ENCODE measurements around the gene C5orf58. TPM values are rescaled to one million over a fixed set of nuclear protein-coding genes. Genes with fewer than 3 reads are reported as not detected.

Gene C5orf58
- total RNA-seq, 1 donor from 2014 or later: not detected

DNA sequence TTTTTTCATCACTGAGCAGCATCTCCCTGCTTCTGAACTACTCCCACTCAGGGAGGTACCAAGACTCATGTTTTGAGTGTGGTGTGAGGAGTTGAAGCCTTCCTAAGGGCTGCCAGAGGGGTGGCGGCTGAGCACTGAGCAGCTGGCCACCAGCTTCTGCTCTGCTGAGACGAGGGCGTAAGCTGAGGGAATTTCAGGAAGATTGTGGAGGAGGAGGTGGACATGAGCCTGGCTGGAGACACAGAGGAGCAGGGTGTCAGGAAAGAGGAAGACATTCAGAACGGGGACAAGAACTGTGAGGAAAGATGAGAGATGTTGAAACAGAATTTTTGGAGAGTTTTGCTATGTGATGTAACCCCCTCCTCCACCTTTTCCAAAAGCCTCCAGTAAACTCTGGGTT is 57.0 kb downstream of the C5orf58 start:
- H3K4me1 Mint-ChIP-seq (ENCODE audit: low read depth, unreplicated experiment): no peaks in the 10 kb centered on the region
- H3K27me3 Mint-ChIP-seq (ENCODE audit: low read depth, unreplicated experiment): peaks cover 16% of the 10 kb centered on the region
- H3K27me3 ChIP-seq (ENCODE audit: insufficient read depth, low read length): peaks cover 2% of the 10 kb centered on the region
- no peak for FAIRE-seq
- peaks cover 24% of the 10 kb centered on the region for H3K9me3 Mint-ChIP-seq (ENCODE audit: unreplicated experiment)
- no peak overlapping the region for H3K4me3 ChIP-seq (ENCODE audit: insufficient read depth, low read depth, low read length)
- no peak overlapping the region for H3K4me2 ChIP-seq (ENCODE audit: low read length)
- H3K79me2 ChIP-seq (ENCODE audit: insufficient read depth, low read length): no peaks in the 10 kb centered on the region
- no peak for DNase-seq (ENCODE audit: low read depth)
- H4K20me1 ChIP-seq (ENCODE audit: insufficient read depth, low read length): no peaks in the 10 kb centered on the region
- no peaks in the 10 kb centered on the region for H3K4me1 ChIP-seq (ENCODE audit: insufficient read depth, low read length)
- H3K4me3 Mint-ChIP-seq (ENCODE audit: unreplicated experiment): no peak overlapping the region
- no peaks in the 10 kb centered on the region for H3K9me3 ChIP-seq (ENCODE audit: insufficient read depth, low read depth, low read length)
- TF ChIP-seq, protein P1, sequence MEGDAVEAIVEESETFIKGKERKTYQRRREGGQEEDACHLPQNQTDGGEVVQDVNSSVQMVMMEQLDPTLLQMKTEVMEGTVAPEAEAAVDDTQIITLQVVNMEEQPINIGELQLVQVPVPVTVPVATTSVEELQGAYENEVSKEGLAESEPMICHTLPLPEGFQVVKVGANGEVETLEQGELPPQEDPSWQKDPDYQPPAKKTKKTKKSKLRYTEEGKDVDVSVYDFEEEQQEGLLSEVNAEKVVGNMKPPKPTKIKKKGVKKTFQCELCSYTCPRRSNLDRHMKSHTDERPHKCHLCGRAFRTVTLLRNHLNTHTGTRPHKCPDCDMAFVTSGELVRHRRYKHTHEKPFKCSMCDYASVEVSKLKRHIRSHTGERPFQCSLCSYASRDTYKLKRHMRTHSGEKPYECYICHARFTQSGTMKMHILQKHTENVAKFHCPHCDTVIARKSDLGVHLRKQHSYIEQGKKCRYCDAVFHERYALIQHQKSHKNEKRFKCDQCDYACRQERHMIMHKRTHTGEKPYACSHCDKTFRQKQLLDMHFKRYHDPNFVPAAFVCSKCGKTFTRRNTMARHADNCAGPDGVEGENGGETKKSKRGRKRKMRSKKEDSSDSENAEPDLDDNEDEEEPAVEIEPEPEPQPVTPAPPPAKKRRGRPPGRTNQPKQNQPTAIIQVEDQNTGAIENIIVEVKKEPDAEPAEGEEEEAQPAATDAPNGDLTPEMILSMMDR (IDR thresholded peaks at IDR 0.05; ENCODE audit: insufficient read depth, low read depth, low read length): no peak
- TF ChIP-seq EZH2 (IDR thresholded peaks at IDR 0.05; ENCODE audit: insufficient read depth, low read length): no peak
- no peaks in the 10 kb centered on the region for H3K36me3 ChIP-seq (ENCODE audit: insufficient read depth, low read length)
- H3K27ac ChIP-seq (ENCODE audit: low read depth, low read length): no peak overlapping the region
- H2AFZ ChIP-seq (ENCODE audit: low read depth, low read length): no peak overlapping the region
- H3K27ac Mint-ChIP-seq (ENCODE audit: unreplicated experiment): no peak overlapping the region
- no peak overlapping the region for H3K9ac ChIP-seq (ENCODE audit: low read length)
- peaks cover 3% of the 10 kb centered on the region for H3K36me3 Mint-ChIP-seq (ENCODE audit: low read depth, unreplicated experiment)

DNA sequence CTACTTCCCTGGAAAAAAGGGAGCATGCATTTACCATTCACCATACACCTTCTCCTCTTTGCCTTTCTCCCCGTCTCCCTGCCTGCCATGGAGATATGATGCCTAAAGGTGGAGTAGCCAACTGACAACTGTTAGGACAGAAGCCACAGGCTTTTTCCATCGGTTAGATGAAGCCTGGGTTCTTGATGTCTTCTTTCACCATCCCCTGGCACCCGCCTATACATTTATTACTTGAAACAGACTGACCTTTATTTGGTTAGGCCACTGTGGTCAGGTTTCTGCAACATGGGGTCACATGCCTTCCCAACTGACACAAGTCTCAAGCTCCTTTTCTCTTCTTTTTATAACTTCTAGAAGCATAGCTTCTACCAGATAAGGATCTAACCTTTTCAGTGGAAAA is 57.7 kb downstream of the C5orf58 start:
- no peak overlapping the region for H3K4me3 Mint-ChIP-seq (ENCODE audit: unreplicated experiment)

More for the DNA sequence above, 57.7 kb downstream of the C5orf58 start:
- peaks cover 25% of the 10 kb centered on the region for H3K9me3 Mint-ChIP-seq (ENCODE audit: unreplicated experiment)
- no peak overlapping the region for H3K4me2 ChIP-seq (ENCODE audit: low read length)
- peaks cover 16% of the 10 kb centered on the region for H3K27me3 Mint-ChIP-seq (ENCODE audit: low read depth, unreplicated experiment)
- peaks cover 2% of the 10 kb centered on the region for H3K27me3 ChIP-seq (ENCODE audit: insufficient read depth, low read length)
- TF ChIP-seq, protein P1 (IDR thresholded peaks at IDR 0.05; ENCODE audit: insufficient read depth, low read depth, low read length): no peak
- TF ChIP-seq EZH2 (IDR thresholded peaks at IDR 0.05; ENCODE audit: insufficient read depth, low read length): no peak
- H3K36me3 ChIP-seq (ENCODE audit: insufficient read depth, low read length): no peaks in the 10 kb centered on the region
- H3K79me2 ChIP-seq (ENCODE audit: insufficient read depth, low read length): no peaks in the 10 kb centered on the region
- H4K20me1 ChIP-seq (ENCODE audit: insufficient read depth, low read length): no peaks in the 10 kb centered on the region
- H3K4me1 Mint-ChIP-seq (ENCODE audit: low read depth, unreplicated experiment): no peaks in the 10 kb centered on the region
- H2AFZ ChIP-seq (ENCODE audit: low read depth, low read length): no peak overlapping the region
- no peak overlapping the region for H3K4me3 ChIP-seq (ENCODE audit: insufficient read depth, low read depth, low read length)
- H3K36me3 Mint-ChIP-seq (ENCODE audit: low read depth, unreplicated experiment): peaks cover 3% of the 10 kb centered on the region
- H3K27ac ChIP-seq (ENCODE audit: low read depth, low read length): no peak overlapping the region
- H3K27ac Mint-ChIP-seq (ENCODE audit: unreplicated experiment): no peak overlapping the region
- DNase-seq (ENCODE audit: low read depth): no peak
- no peaks in the 10 kb centered on the region for H3K9me3 ChIP-seq (ENCODE audit: insufficient read depth, low read depth, low read length)
- H3K9ac ChIP-seq (ENCODE audit: low read length): no peak overlapping the region
- FAIRE-seq: no peak
- H3K4me1 ChIP-seq (ENCODE audit: insufficient read depth, low read length): no peaks in the 10 kb centered on the region
